Myocyte (in vitro differentiated cells): ENCODE data around the gene ACO1. TPM values are rescaled to one million over a fixed set of nuclear protein-coding genes. Genes with fewer than 3 reads are reported as not detected.

ENCODE experiments used
- DNase-seq: peaks from one replicate; pipeline ENCODE4 v3.0.0-alpha.2; 2012; ENCODE audit warnings: low read depth
- total RNA-seq: library from RNA; depleted of rRNA; stranded (reverse); fragments of >200 nt; gene quantifications from 2 replicates; pipeline ENCODE4 v1.2.3, GENCODE V29; 2014

Gene ACO1
- total RNA-seq, 1 donor from 2014 or later = 64.3 TPM

- DNase-seq = no peak
Measured at GRCh38 chr9:32382565-32383320, 1.7 kb upstream of the ACO1 start.

GRCh38 chr9:32384002-32384363 is 460 bp upstream of the ACO1 start:
- DNase-seq = no peak

GRCh38 chr9:32385152-32385884 is 875 bp downstream of the ACO1 start:
- no peak for DNase-seq

- no peak for DNase-seq
Measured at GRCh38 chr9:32385885-32386283, 1.4 kb downstream of the ACO1 start.

GRCh38 chr9:32387256-32387655 is 2.8 kb downstream of the ACO1 start:
- DNase-seq = no peak

GRCh38 chr9:32389365-32389764 is 4.9 kb downstream of the ACO1 start:
- no peak for DNase-seq

- DNase-seq = no peak
Measured at GRCh38 chr9:32393911-32394310, 9.5 kb downstream of the ACO1 start.

- peak; percentile 40 for DNase-seq
Measured at GRCh38 chr9:32394381-32395049, 10.1 kb downstream of the ACO1 start.

- peak; percentile 80 for DNase-seq
Measured at GRCh38 chr9:32395510-32396216, 11.2 kb downstream of the ACO1 start.

- DNase-seq = no peak
Measured at GRCh38 chr9:32398207-32398606, 13.8 kb downstream of the ACO1 start.

- DNase-seq = no peak
Measured at GRCh38 chr9:32399110-32399815, 14.8 kb downstream of the ACO1 start.

GRCh38 chr9:32401488-32401887 is 17.0 kb downstream of the ACO1 start:
- DNase-seq = no peak

GRCh38 chr9:32403567-32404260 is 19.3 kb downstream of the ACO1 start:
- no peak for DNase-seq

- DNase-seq = no peak
Measured at GRCh38 chr9:32404402-32404801, 20.0 kb downstream of the ACO1 start.

- no peak for DNase-seq
Measured at GRCh38 chr9:32404856-32405255, 20.4 kb downstream of the ACO1 start.

GRCh38 chr9:32405506-32405905 is 21.1 kb downstream of the ACO1 start:
- DNase-seq = no peak

GRCh38 chr9:32406046-32406445 is 21.6 kb downstream of the ACO1 start:
- no peak for DNase-seq

GRCh38 chr9:32411753-32412152 is 27.3 kb downstream of the ACO1 start:
- DNase-seq = no peak

- DNase-seq = no peak
Measured at GRCh38 chr9:32412440-32412839, 28.0 kb downstream of the ACO1 start.

GRCh38 chr9:32413424-32413823 is 29.0 kb downstream of the ACO1 start:
- DNase-seq = peak; percentile 51
